Sigmoid colon (tissue), 4 donors: ENCODE data around the gene BTG2.

Source experiments
- CTCF ChIP-seq, 4 experiments: fragments of 450-650 bp in 3 of 4; fragments of 200-600 bp in 1 of 4; IDR thresholded peaks; one replicate each; pipeline ENCODE4 v1.5.1; 2016 to 2019; ENCODE audit warnings: antibody characterized with exemption in 4 of 4, mild to moderate bottlenecking in 3 of 4, moderate library complexity in 2 of 4
- EP300 ChIP-seq, 4 donors: sonication (generic); formaldehyde crosslinking; IDR thresholded peaks; one replicate each; pipeline ENCODE4 v1.6.1; 2017; ENCODE audit warnings: antibody characterized with exemption in 4 of 4
- POLR2AphosphoS5 ChIP-seq, 4 donors: sonication (generic); formaldehyde crosslinking; IDR thresholded peaks; one replicate each; pipeline ENCODE4 v1.6.1; 2017; ENCODE audit warnings: antibody characterized with exemption in 4 of 4

- TF ChIP-seq POLR2AphosphoS5 (IDR thresholded peaks at IDR 0.05) = no peak
- no peak for TF ChIP-seq EP300 (IDR thresholded peaks at IDR 0.05)
- TF ChIP-seq CTCF (IDR thresholded peaks at IDR 0.05) = no peak
These were observed 30.2 kb downstream of the BTG2 start for GRCh38 chr1:203335503-203335902.
